GM21381 (cell line): Measurements from ENCODE around the gene PUM2.

ENCODE experiments used
- ATAC-seq: cut with Tn5 transposase; IDR thresholded peaks from one replicate; pipeline ENCODE4 v1.9.1; 2021; ENCODE audit warnings: mild to moderate bottlenecking, moderate library complexity; ENCODE audit not compliant: unreplicated experiment

The PUM2 gene

DNA sequence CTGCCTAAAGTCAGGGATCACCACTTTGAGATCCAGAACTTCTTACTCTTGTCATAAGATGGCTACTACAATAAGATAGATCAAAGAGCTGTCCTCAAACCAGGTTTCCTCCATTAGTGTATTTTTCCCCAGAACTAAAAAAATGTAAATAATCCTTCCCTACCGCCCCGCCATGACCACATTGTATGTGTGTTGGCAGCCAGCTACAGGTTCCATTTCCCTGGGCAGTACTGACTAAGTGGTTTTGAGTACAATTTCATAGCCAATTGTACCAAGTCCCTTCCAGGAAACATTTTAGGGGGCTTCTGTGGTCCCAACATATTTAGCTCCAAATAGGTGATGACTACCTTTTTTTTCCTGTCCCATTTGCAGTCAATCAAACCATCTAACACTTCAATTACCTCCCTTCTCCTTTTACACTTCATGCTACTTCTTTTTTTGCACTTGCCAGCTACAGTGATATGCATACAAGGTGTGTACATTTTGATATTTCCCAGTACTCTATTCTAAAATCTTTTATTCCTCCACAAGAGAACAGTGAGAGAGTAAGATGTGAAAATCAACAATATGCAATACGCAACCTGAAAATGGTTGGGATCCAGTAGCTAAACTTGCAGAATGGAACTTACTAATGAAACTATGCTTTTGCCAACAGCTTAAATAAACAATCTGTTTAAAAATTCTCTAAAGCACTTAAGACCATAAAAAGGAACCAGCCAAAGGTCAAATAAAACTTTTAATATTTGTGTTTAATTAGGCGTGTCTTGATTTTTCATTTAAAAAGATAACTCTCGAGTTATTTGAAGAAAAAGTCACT lies 3.9 kb downstream of the PUM2 start:
- ATAC-seq: no peak

DNA sequence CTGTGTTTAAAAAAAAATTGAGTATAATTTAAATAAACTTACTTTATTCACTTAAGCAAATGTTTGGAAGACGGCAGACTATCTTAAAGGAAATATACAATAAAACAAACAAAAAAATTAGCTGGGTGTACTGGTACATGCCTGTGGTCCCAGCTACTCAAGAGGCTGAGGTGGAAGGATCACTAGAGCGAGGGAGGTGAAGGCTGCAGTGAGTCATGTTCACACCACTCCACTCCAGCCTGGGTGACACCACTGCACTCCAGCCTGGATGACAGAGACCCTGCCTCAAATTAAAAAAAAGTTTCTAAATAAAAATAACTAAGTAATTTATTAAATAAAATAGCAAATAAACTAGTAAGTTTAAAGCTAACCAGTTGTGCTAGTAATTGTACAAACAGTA lies 7.5 kb downstream of the PUM2 start:
- no peak for ATAC-seq

DNA sequence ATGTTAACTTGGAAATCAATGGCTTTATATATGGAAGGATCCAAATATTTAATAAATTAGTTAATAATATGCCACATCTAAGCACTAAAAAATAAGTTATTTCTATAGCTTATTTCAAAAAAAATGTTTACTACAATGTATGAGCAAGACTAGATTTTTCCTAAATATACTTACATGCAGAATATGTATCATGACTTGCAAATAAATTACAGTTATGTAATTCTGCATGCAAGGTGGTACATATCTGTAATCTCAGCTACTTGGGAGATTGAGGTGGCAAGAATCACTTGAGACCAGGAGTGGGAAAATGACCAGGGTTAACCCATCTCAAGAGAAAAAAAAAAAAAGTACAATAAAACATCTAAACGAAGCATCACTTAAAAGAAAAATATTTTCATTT lies 11.6 kb downstream of the PUM2 start:
- no peak for ATAC-seq

DNA sequence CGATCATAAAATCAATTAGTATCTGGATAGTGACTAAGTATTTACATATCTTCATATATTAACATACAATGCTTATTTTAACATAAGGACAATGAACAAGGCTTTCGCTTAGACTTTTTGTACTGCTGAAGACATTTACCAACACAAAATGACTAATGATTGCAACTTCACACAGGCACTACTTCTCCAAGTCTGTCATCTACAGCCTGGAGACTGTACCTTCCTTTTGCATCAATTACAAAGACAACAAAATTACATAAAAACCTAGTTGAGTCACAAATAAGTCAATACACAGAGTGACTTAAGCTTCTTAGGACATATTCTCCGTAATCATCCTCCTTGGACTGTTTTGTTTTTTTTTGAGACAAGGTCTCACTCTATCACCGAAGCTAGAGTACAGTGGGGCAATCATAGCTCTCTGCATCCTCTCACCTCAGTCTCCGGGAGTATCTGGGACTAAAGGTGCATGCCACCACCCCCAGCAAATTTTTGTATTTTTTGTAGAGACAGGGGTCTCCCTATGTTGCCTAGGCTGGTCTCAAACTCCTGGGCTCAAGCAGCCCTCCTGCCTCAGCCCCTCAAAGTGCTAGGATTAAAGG lies 15.9 kb downstream of the PUM2 start:
- no peak for ATAC-seq

DNA sequence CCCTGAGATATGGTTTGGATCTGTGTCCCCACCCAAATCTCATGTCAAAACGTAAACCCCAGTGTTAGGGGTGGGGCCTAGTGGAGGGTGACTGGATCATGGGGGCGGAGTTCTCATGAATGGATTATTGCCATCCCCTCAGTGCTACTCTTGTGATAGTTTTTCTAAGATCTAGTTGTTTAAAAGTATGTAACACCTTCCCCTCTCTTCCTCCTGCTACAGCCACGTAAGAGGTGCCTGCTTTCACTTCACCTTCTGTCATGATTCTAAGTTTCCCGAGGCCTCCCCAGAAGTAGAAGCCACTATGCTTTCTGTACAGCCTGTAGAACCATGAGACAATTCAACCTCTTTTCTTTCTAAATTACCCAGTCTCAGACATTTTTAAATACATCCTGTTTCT lies 16.9 kb downstream of the PUM2 start:
- peak; percentile 50 for ATAC-seq

DNA sequence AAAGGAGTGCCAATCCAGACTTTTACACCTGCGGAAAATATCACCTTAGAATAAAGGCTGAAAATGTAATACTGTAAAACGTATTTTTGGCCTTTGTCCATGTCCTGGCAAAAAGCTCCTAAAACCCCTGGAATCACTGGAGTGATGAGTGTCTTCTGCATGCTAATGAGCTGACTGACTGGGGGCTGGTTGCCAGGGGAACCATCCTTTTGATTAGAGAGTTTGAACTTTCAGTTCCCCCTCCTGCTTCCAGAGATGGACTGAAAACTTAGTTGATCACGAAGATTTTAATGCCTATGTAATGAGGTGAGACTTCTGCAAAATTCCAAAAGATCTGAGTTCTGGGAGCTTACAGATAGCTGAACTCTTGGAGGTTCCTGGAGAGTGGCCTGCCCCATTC lies 20.5 kb downstream of the PUM2 start:
- ATAC-seq: no peak

DNA sequence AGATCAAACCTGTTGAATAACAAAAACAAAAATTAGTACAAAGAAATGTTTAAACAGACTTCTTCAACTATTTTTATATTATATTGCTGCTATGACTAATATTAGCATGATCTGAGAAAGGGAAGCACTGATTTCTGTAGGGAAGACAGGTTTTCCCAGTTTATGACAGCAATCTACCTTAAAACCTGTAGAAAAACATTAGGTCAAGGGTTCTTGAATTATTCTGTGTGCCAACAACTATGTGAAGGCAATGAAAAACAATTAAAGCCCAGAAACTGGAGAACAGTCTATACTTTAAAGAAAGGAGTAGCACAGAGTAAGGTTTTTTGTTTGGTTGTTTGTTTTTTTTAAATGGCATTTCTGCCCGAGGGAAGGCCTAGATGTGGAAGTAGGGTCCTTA lies 23.3 kb downstream of the PUM2 start:
- ATAC-seq: no peak

DNA sequence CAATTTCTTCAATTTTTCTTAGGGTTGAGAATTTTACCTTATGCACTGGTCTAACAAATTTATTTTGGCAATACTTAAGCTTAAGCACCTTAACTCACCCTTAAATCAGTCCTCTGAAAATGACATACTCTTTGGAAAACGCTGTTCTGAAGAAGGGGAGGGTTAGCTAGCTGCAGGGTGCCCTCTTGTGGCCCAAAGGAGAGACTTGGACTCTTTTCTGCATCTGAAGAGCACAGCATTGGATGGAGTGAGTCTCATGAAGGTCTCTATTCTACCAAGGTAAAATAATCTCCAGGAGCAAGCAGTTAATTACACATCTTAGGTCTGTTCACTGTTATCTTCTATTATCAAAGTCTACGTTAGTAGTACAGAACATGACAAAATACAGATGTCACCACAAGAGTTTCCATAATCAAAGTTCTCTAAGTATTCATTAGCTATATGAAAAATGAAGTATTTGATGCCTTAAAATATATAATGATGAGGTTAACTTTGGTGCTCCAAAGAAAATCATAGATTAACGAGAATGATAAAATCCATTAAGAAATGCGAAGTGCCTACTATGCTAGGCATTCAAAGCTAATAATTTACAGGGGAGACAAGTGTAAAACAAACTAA lies 24.4 kb downstream of the PUM2 start:
- ATAC-seq: no peak

DNA sequence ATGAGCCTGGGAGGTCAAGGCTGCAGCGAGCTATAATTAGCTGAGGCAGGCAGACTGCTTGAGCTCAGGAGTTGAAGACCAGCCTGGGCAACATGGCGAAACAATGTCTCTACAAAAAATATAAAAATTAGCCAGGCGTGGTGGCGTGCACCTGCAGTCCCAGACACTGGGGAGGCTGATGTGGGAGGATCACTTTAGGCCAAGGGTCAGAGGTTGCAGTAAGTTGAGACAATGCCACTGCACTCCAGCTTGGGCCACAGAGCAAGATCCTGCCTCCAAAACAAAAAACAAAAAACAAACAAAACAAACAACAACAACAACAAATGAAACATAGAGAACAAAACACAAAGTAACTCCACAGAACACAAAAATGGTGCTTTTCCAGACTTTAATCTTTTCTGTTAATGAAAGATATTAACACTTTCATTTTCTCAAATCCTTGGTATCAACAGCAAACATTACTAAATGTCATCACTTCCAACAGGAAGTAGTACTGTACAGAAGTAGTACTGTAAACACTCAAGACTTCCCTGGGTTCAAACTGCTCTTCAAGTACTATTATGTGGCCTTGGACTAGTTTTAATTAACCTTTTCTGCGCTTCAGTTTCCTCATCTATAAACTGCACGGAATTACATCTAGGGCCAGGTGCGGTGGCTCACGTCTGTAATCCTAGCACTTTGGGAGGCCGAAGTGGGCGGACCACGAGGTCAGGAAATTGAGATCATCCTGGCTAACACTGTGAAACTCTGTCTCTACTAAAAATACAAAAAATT lies 27.9 kb downstream of the PUM2 start:
- ATAC-seq: no peak

DNA sequence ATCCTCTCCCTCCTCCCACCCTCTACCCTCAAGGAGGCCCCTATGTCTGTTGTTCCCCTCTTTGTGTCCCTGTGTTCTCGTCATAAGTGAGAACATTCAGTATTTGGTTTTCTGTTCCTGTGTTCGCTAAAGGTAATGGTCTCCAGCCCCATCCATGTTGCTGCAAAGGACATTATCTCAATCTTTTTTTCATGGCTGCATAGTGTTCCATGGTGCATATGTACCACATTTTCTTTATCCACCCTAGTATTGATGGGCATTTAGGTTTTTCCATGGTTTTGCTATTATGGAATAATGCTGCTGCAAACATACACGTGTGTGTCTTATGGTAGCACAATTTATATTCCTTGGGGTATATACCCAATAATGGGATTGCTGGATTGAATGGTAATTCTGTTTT lies 33.0 kb downstream of the PUM2 start:
- no peak for ATAC-seq

DNA sequence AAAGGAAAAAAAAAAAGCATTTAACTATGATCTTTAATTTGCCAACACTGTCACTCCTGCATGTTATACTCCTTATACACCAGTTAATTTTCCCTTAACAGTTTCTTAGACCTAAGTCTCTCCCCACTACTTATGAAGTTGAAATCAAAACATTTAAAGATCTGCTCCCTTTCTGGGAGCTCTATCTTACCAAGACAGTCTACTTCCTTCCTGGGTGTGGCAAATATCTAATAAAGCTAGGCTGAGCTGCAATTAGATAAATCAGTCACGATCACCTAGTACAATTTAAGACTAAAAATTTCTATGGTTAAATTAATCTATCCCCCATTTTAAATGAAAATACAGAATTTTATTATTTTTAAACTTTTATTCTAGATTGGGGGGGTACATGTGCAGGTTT lies 33.4 kb downstream of the PUM2 start:
- ATAC-seq: no peak

DNA sequence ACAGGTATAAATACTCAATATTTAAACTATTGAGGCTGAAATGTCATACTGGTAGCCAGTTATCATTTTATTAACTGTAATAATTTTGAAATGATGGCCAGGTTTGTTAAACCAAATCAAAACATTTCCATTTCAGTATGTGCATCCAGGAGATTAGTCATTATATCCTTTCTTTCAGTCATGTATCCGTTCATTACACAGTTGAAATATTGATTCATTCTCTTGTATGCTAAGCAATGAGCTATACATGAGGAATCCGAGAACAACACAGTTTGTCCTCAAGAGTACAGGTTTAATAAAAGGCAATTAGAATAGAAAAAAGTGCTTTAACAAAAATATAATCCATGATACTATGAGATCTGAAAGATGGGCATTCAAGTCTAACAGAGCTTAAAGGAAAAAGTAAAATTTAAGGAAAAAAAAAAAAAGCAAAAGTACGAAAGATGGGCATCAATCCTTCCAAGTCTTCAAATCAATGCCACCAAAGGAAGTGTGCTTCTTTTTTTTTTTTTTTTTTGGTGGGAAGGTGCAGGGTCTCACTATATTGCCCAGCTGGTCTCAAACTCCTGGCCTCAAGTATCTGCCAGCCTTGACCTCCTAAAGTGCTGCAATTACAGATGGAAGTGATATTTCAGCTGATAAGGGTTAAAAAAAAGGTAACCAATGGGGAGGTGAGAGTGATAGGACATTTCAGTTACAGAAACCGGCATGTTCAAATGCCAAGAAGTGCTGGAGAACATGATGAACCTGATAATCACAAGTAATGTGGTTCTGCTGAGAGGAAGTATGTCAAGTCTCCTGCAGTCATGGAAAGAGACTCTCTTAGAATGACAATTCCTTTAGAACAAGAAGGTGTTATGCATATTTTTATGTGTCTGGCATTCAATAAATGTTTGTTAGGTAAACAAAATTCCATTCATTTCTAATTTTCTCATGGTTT lies 35.8 kb downstream of the PUM2 start:
- no peak for ATAC-seq

DNA sequence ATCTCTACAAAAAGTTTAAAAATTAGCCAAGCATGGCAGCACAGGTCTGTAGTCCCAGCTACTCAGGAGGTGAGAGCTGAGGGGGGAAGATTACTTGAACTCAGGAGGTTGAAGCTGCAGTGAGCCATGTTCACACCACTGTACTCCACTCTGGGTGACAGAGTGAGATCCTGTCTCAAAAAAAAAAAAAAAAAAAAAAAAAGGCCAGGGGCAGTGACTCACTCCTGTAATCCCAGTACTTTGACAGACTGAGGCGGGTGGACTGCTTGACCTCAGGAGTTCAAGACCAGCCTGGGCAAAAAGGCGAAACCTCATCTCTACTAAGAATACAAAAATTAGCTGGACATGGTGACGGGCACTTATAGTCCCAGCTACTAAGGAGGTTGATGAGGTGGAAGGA lies 37.0 kb downstream of the PUM2 start:
- no peak for ATAC-seq

DNA sequence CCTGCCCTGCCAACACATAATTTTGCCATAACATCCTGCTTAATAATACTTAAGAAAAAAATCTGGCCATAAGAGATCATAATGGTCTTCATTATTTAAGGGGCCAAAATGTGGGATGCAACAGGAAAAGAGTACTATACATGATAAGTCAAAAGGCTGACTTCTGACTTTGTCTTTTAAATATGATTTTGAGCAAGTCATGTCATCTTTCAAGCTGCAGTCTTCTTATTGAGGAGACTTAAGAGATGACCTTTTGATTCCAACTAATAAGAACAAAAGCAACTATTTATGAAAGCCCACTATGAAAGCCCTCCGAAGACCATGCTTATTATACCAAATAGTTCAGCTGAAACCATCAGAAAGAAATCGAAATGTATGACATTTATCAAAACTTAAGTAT lies 41.6 kb downstream of the PUM2 start:
- no peak for ATAC-seq

DNA sequence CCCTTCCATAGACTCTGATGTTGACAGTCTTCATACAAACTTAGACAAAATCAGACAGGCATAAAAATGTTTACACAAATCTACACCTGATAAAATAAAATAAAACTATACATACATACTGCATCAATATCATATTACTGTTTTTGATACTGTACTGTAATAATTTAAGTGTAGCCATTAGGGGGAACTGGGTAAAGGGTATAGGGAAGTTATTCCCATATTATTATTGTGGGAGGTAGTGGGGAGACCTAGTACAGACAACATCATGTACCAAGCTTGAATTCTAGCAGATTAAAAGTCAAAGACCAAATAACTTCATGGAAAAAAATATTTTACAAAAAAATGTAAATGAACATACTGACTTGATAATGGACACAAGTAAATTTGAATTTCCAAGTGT lies 43.3 kb downstream of the PUM2 start:
- ATAC-seq: no peak

DNA sequence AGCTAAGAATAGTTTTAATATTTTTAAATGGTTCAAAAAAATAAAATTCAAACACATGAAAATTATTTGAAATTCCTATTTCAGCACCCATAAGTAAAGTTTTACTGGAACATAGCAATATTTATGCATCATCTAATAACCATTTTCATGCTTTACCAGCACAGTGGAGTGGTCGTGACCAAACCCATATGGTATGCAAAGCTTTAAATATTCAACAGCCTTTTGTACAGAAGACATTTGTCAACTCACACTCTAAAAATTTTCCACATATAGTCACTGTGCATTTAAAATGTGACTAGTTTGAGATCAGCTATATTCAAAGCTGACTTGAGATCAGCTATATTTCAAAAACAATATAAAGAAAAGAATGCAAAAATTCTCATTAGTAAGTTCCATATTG lies 46.2 kb downstream of the PUM2 start:
- ATAC-seq: no peak

DNA sequence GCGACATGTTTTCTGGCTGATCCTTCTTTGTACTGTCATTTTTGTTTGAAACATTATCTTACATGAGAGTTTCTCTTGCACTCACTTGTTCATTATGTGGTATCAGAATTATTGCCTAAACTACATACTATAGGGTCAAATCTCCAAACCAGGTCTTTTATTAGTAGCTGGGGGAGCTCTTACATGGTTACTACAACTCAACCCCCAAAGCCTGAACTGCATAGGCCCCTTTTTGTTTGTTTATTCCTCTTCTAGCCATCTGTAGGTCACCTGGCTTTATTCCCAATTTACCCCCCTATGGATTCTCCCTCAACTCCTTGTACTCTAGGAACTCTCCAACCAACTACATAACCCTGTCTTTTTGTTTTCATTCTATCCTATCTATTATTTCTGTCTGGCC lies 46.7 kb downstream of the PUM2 start:
- ATAC-seq: no peak

DNA sequence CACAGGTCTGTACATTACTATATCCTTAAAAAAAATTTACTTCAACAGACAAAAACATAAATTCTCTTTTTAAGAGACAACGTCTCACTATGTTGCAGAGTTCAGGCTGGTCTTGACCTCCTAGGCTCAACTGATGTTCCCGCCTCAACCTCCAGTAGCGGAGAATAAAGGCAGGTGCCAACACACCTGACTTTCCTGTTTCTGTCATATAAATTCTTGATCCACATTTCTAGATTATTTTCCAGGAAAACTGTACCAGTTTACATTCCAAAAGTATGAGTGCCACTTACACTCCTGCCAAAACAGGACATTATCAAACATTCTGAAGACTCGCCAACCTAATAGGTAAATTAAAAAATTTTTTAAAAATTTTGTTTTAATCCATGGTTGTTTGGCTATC lies 48.6 kb downstream of the PUM2 start:
- no peak for ATAC-seq

DNA sequence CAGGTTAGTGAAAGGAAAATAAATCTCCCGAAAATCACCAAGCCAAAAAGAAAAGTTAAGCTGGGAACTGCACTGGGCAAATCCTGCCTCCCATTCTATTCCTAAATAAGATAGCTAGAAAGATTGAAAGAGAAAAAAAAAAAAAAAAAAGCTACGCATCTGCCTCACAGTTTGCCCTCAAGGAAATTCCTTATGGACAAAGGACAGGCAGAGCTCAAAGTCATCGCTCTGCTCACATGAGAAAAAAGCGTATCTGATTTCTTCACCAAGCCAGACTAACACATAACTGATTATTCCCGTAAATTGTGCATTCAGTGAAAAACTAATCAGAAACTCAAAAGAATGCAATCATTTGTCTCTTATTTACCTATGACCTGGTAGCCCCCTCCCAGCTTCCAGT lies 50.0 kb downstream of the PUM2 start:
- ATAC-seq: no peak

DNA sequence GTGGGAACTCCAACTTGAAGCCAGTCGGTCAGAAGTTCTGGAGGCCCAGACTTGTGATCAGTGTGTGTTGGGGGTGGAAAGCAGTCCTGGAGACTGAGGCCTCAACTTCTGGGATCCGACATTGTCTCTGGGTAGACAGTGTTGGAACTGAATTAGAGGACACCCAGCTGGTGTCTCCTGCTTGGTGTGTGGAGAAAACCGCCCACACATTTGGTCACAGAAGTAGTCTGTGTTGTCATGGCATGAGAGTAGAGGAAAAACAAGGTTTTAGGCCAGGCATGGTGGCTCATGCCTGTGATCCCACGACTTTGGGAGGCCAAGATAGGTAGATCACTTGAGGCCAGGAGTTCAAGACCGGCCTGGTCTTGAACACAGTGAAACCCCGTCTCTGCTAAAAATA lies 51.5 kb downstream of the PUM2 start:
- no peak for ATAC-seq

DNA sequence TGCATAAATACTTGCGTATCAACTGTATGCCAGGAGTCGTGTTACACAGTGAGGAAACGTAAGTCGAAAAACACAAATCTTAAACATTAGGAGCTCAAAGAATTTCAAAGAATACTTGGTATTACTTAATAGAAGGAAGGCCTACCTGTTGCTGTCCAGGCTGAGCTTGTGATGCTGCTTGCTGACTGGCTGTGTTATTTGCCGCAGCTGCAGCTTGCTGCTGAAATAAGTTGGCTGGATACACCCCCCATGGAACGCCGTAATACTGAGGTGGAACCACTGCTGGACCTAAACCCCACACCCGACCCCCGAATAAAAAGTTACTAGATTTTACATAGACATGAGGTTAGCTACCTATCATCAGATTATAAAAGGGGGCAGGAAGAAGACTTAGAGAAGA lies 56.4 kb downstream of the PUM2 start:
- no peak for ATAC-seq
